Effector memory CD8-positive, alpha-beta T cell (primary cell): ENCODE data around the gene EIF2S2.

Experiments
- ATAC-seq: fragments of 150-1000 bp; cut with Tn5 transposase; replicated peaks from 2 replicates; pipeline ENCODE4 v1.10.0; 2021; ENCODE audit warnings: mild to moderate bottlenecking, moderate library complexity
- DNase-seq, 3 experiments: peaks; one replicate each; pipeline ENCODE4 v3.0.0; 2021
- H3K27ac Mint-ChIP-seq, 2 donors: one replicate each; pipeline ENCODE4 v1.8.0; 2022; ENCODE audit warnings: mild to moderate bottlenecking in 2 of 2, mixed read lengths in 2 of 2, moderate library complexity in 2 of 2
- H3K27me3 Mint-ChIP-seq, 2 donors: one replicate each; pipeline ENCODE4 v1.8.0; 2022; ENCODE audit warnings: mixed read lengths in 2 of 2
- H3K36me3 Mint-ChIP-seq: one replicate; pipeline ENCODE4 v1.8.0; 2022; ENCODE audit warnings: mild to moderate bottlenecking, moderate library complexity, mixed read lengths; ENCODE audit not compliant: insufficient read depth
- H3K4me1 Mint-ChIP-seq, 2 donors: one replicate each; pipeline ENCODE4 v1.8.0; 2022; ENCODE audit warnings: low read depth in 2 of 2, mixed read lengths in 2 of 2
- H3K4me3 Mint-ChIP-seq, 2 donors: one replicate each; pipeline ENCODE4 v1.8.0; 2022; ENCODE audit warnings: mild to moderate bottlenecking in 2 of 2, mixed read lengths in 2 of 2, moderate library complexity in 2 of 2
- H3K9me3 Mint-ChIP-seq, 2 donors: one replicate each; pipeline ENCODE4 v1.8.0; 2022; ENCODE audit warnings: mixed read lengths in 2 of 2

The EIF2S2 gene

DNA sequence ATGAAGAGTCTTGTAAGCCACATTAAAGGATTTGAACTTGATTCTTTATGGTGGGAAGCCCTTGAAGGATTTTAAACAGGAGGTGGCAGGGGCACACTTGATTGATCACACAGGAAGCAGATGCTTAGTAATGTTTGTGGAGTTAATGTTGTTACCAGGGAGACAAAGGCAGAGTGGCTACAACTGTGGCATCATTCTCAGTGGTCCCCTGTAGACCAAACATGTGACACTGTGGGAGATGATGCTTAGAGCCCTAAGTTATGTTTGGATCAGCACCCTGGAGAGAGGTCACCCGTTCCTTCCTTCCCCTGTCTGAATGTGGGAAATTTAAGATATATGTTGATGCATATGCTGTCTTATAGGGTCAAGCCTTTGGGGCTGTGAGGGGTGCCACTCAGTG is 53.2 kb downstream of the EIF2S2 start:
- Mint-ChIP-seq H3K27me3 (no peaks in the 10 kb centered on the region), H3K4me1 (peaks cover 58 to 77% of the 10 kb centered on the region in 2 donors), H3K9me3 (no peaks in the 10 kb centered on the region), H3K4me3 (no peak overlapping the region), H3K36me3 (peaks cover 29% of the 10 kb centered on the region), H3K27ac (peak overlapping the region; percentile 33 to 73)
- ATAC-seq (peak; percentile 88), DNase-seq (peak in 1 of 3 experiments; percentile 13)

- no peaks in the 10 kb centered on the region for H3K9me3 Mint-ChIP-seq
- ATAC-seq: no peak
- H3K4me3 Mint-ChIP-seq: peak overlapping the region in 1 of 2 donors; percentile 7
- peaks cover 31% of the 10 kb centered on the region for H3K36me3 Mint-ChIP-seq
- DNase-seq: no peak
- H3K27me3 Mint-ChIP-seq: no peaks in the 10 kb centered on the region
- peaks cover 55 to 73% of the 10 kb centered on the region in 2 donors for H3K4me1 Mint-ChIP-seq
- peak overlapping the region; percentile 1 to 76 for H3K27ac Mint-ChIP-seq
Observed at GRCh38 chr20:34055290-34055689, 56.8 kb downstream of the EIF2S2 start.

GRCh38 chr20:34052414-34052813 is 59.6 kb downstream of the EIF2S2 start:
- H3K27me3 Mint-ChIP-seq: no peaks in the 10 kb centered on the region

DNA sequence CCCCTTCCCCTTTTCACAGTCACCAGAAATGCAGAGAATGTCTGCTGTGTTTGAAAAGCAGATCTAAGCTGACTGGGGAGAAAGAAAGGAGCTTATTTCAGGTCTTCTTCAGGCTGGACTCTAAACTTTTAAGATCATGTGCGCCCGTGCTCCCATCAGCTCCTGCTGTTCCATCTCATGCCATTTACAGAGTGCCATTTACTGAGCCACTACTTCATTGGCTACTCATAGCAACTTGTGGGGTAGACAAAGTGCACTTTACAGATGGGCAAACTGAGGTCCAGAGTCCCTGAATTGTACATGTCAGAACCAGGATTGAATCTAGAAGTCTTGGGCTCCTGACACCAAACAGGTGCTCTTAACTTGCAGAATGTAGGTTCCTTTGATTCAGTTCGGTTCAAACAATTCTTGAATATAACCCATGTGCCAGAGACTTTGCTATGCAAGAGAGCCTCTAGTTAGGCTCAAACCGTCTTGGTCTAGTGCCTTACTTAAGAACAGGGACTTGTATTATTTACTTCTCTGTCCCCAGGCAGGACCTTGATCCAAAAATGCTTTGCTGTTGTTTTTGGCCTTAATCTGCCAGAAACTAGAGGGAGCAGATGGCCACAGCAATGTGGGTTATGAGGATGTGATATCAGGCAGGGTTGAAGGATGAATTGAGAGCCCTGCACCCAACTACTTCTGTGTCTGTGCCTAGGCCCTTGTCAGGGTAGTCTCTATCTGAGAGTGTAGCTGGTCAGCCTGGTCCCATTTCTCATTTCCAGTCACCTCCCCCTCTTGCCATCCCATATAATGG is 61.9 kb downstream of the EIF2S2 start:
- H3K4me1 Mint-ChIP-seq: peaks cover 55 to 76% of the 10 kb centered on the region in 2 donors
- DNase-seq: no peak
- H3K27me3 Mint-ChIP-seq: no peaks in the 10 kb centered on the region
- H3K27ac Mint-ChIP-seq: peak overlapping the region; percentile 47 to 65
- no peak overlapping the region for H3K4me3 Mint-ChIP-seq
- peaks cover 17% of the 10 kb centered on the region for H3K36me3 Mint-ChIP-seq
- ATAC-seq: no peak
- H3K9me3 Mint-ChIP-seq: no peaks in the 10 kb centered on the region

More at GRCh38 chr20:34052414-34052813, 59.6 kb downstream of the EIF2S2 start:
- no peak overlapping the region for H3K4me3 Mint-ChIP-seq
- no peak for DNase-seq
- no peak for ATAC-seq
- no peaks in the 10 kb centered on the region for H3K9me3 Mint-ChIP-seq
- H3K36me3 Mint-ChIP-seq: peaks cover 15% of the 10 kb centered on the region
- peak overlapping the region in 1 of 2 donors; percentile 47 for H3K27ac Mint-ChIP-seq
- peaks cover 52 to 71% of the 10 kb centered on the region in 2 donors for H3K4me1 Mint-ChIP-seq

GRCh38 chr20:34049389-34049788 is 62.7 kb downstream of the EIF2S2 start:
- Mint-ChIP-seq H3K4me3 (no peak overlapping the region), H3K27ac (peak overlapping the region; percentile 47 to 65), H3K27me3 (no peaks in the 10 kb centered on the region), H3K4me1 (peaks cover 54 to 71% of the 10 kb centered on the region in 2 donors), H3K9me3 (no peaks in the 10 kb centered on the region), H3K36me3 (peaks cover 20% of the 10 kb centered on the region)
- ATAC-seq (no peak), DNase-seq (no peak)

- peaks cover 20% of the 10 kb centered on the region for H3K36me3 Mint-ChIP-seq
- ATAC-seq (no peak), DNase-seq (no peak)
- no peaks in the 10 kb centered on the region for H3K27me3 Mint-ChIP-seq
- H3K27ac Mint-ChIP-seq: peak overlapping the region; percentile 47 to 84
- H3K4me1 Mint-ChIP-seq: peaks cover 59 to 72% of the 10 kb centered on the region in 2 donors
- H3K9me3 Mint-ChIP-seq: no peaks in the 10 kb centered on the region
- no peak overlapping the region for H3K4me3 Mint-ChIP-seq
Observed at GRCh38 chr20:34047917-34048316, 64.1 kb downstream of the EIF2S2 start.

DNA sequence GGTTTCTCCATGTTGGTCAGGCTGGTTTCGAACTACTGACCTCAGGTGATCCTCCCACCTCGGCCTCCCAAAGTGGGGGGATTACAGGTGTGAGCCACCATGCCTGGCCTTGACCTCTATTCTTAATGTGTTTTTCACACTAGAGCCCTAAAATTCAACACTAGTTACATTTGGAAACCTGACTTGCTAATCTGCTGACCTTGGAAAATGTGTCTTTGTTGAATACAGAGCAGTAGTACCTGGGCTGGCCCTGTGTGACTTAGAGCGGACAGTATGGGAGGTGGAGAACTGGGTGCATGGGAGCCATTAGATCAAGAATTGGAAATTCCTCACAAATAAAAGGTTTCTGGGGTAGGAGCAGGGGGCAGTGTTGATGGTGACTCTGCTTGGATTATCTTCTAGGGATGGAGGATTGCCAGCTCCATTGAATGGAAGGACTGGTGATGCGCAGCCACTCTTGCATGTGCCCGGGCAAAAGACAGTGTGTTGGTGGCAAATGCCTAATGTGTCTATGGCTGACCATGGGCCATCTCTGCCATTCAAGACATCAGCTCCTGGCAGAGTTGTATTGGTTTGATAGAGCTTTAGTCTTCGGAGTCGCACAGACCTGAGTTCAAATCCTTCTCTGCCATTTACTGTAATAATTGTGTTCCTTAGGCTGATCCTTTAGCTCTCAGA is 64.9 kb downstream of the EIF2S2 start:
- Mint-ChIP-seq H3K36me3 (peaks cover 23% of the 10 kb centered on the region), H3K4me3 (no peak overlapping the region), H3K27me3 (no peaks in the 10 kb centered on the region), H3K27ac (peak overlapping the region; percentile 47 to 84), H3K9me3 (no peaks in the 10 kb centered on the region), H3K4me1 (peaks cover 66 to 76% of the 10 kb centered on the region in 2 donors)
- DNase-seq (no peak), ATAC-seq (no peak)

- ATAC-seq (no peak), DNase-seq (no peak)
- H3K27me3 Mint-ChIP-seq: no peaks in the 10 kb centered on the region
- peaks cover 69 to 86% of the 10 kb centered on the region in 2 donors for H3K4me1 Mint-ChIP-seq
- H3K4me3 Mint-ChIP-seq: no peak overlapping the region
- peaks cover 20% of the 10 kb centered on the region for H3K36me3 Mint-ChIP-seq
- peak overlapping the region; percentile 78 to 84 for H3K27ac Mint-ChIP-seq
- H3K9me3 Mint-ChIP-seq: no peaks in the 10 kb centered on the region
Observed at GRCh38 chr20:34045930-34046725, 65.9 kb downstream of the EIF2S2 start.

GRCh38 chr20:34045294-34045693 is 66.7 kb downstream of the EIF2S2 start:
- H3K36me3 Mint-ChIP-seq: peaks cover 24% of the 10 kb centered on the region
- peaks cover 71 to 90% of the 10 kb centered on the region in 2 donors for H3K4me1 Mint-ChIP-seq
- no peak for ATAC-seq
- H3K27ac Mint-ChIP-seq: peak overlapping the region in 1 of 2 donors; percentile 78
- DNase-seq: no peak
- no peaks in the 10 kb centered on the region for H3K27me3 Mint-ChIP-seq
- H3K9me3 Mint-ChIP-seq: no peaks in the 10 kb centered on the region
- H3K4me3 Mint-ChIP-seq: peak overlapping the region in 1 of 2 donors; percentile 3

DNA sequence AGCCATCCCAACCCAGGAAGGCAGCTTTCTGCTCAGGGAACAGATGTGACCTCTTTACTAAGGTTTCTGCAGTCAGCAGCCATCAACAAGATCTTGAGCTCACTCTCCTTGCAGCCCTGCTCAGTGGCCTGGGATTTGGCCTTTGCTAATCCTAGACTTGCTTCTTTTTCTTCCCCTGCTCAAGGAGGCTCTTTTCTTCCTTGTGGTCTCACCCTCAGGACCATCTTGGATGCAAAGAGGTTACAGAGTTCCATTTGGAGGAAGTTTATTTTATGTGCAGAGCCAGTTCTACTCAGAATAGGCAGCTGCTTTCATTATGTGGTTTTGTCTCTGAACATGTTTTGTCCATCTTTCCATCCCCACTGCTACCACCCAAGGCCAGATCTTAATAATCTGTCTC is 69.0 kb downstream of the EIF2S2 start:
- peak overlapping the region; percentile 3 to 89 for H3K27ac Mint-ChIP-seq
- peak overlapping the region in 1 of 2 donors; percentile 9 for H3K4me3 Mint-ChIP-seq
- no peaks in the 10 kb centered on the region for H3K9me3 Mint-ChIP-seq
- DNase-seq (no peak), ATAC-seq (no peak)
- H3K4me1 Mint-ChIP-seq: peaks cover 65 to 90% of the 10 kb centered on the region in 2 donors
- H3K36me3 Mint-ChIP-seq: peaks cover 24% of the 10 kb centered on the region
- H3K27me3 Mint-ChIP-seq: no peaks in the 10 kb centered on the region

DNA sequence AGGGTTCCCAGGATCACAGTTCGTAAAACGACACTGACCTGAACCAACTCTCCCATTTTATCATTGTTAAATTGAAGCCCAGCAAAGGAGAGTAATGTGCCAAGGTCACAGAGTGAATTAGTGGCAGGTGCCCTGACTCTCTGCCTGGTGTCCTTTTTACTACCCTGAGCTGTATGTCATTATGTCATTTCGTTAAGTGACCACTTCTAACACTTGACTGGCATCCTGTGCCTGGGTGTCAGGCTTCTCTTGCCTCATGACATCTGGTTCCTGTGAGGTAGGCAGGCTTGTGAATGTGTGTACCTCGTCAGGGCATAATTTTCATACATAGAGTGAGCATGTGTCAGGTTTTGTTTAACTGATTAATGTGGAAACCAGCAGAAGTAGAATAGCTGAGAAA is 69.8 kb downstream of the EIF2S2 start:
- peaks cover 22% of the 10 kb centered on the region for H3K36me3 Mint-ChIP-seq
- peak overlapping the region; percentile 89 to 91 for H3K27ac Mint-ChIP-seq
- ATAC-seq: peak; percentile 78
- H3K4me1 Mint-ChIP-seq: peaks cover 65 to 90% of the 10 kb centered on the region in 2 donors
- H3K4me3 Mint-ChIP-seq: peak overlapping the region in 1 of 2 donors; percentile 25
- H3K27me3 Mint-ChIP-seq: no peaks in the 10 kb centered on the region
- DNase-seq: no peak
- H3K9me3 Mint-ChIP-seq: no peaks in the 10 kb centered on the region

GRCh38 chr20:34041226-34041625 is 70.8 kb downstream of the EIF2S2 start:
- Mint-ChIP-seq H3K4me3 (no peak overlapping the region), H3K27me3 (no peaks in the 10 kb centered on the region), H3K27ac (peak overlapping the region; percentile 89 to 91), H3K4me1 (peaks cover 70 to 90% of the 10 kb centered on the region in 2 donors), H3K9me3 (no peaks in the 10 kb centered on the region), H3K36me3 (peaks cover 21% of the 10 kb centered on the region)
- no peak for DNase-seq
- ATAC-seq: no peak

GRCh38 chr20:34040300-34040995 is 71.6 kb downstream of the EIF2S2 start:
- ATAC-seq (no peak), DNase-seq (no peak)
- H3K4me1 Mint-ChIP-seq: peaks cover 67 to 90% of the 10 kb centered on the region in 2 donors
- H3K36me3 Mint-ChIP-seq: peaks cover 21% of the 10 kb centered on the region
- no peaks in the 10 kb centered on the region for H3K9me3 Mint-ChIP-seq
- no peaks in the 10 kb centered on the region for H3K27me3 Mint-ChIP-seq
- H3K4me3 Mint-ChIP-seq: no peak overlapping the region
- peak overlapping the region; percentile 89 to 91 for H3K27ac Mint-ChIP-seq
